GM21423 (cell line): ENCODE measurements around the gene APMAP.

ENCODE experiments used
- ATAC-seq: cut with Tn5 transposase; IDR thresholded peaks from one replicate; pipeline ENCODE4 v1.9.1; 2021; ENCODE audit warnings: mild to moderate bottlenecking, moderate library complexity; ENCODE audit not compliant: unreplicated experiment

APMAP gene

GRCh38 chr20:25025091-25025861 is 32.7 kb upstream of the APMAP start:
- ATAC-seq, result no peak

GRCh38 chr20:25024171-25024570 is 31.6 kb upstream of the APMAP start:
- no peak for ATAC-seq

- no peak for ATAC-seq
These were observed 30.8 kb upstream of the APMAP start for GRCh38 chr20:25023356-25023755.

GRCh38 chr20:25022680-25023079 is 30.1 kb upstream of the APMAP start:
- no peak for ATAC-seq

- no peak for ATAC-seq
These were observed 28.8 kb upstream of the APMAP start for GRCh38 chr20:25021336-25021735.

GRCh38 chr20:25020901-25021301 is 28.4 kb upstream of the APMAP start:
- ATAC-seq, result no peak

GRCh38 chr20:25020345-25020744 is 27.8 kb upstream of the APMAP start:
- no peak for ATAC-seq

GRCh38 chr20:25019381-25020155 is 27.0 kb upstream of the APMAP start:
- no peak for ATAC-seq

- no peak for ATAC-seq
These were observed 26.3 kb upstream of the APMAP start for GRCh38 chr20:25018841-25019240.

GRCh38 chr20:25018425-25018824 is 25.9 kb upstream of the APMAP start:
- ATAC-seq, result no peak

GRCh38 chr20:25017257-25017803 is 24.8 kb upstream of the APMAP start:
- no peak for ATAC-seq

- no peak for ATAC-seq
These were observed 23.9 kb upstream of the APMAP start for GRCh38 chr20:25016471-25016870.

- ATAC-seq, result no peak
These were observed 23.4 kb upstream of the APMAP start for GRCh38 chr20:25015986-25016385.

GRCh38 chr20:25014816-25015215 is 22.3 kb upstream of the APMAP start:
- ATAC-seq, result no peak

- ATAC-seq, result no peak
These were observed 21.2 kb upstream of the APMAP start for GRCh38 chr20:25013478-25014380.

- no peak for ATAC-seq
These were observed 20.2 kb upstream of the APMAP start for GRCh38 chr20:25012616-25013189.

GRCh38 chr20:25011831-25012241 is 19.3 kb upstream of the APMAP start:
- ATAC-seq, result no peak

- no peak for ATAC-seq
These were observed 18.7 kb upstream of the APMAP start for GRCh38 chr20:25011261-25011660.

- no peak for ATAC-seq
These were observed 16.9 kb upstream of the APMAP start for GRCh38 chr20:25009218-25010145.
